Activated CD8-positive, alpha-beta T cell treated with anti-CD3 and anti-CD28 coated beads, Interleukin-2, amount 10 ng/mL, durations not matched to agents 7 days and 5 days (primary cell): ENCODE results near the gene GBF1. TPM values are rescaled to one million over a fixed set of nuclear protein-coding genes. Genes with fewer than 3 reads are reported as not detected.
A peak's percentile ranks its signal among the peaks of the same experiment; 100 is the strongest.
"Not testable (repeated sequence)": the region's sequence is repeated elsewhere in the genome, so short reads cannot be mapped to it uniquely, and the experiment has no call there.

Experiments used
- ATAC-seq: fragments of 150-1000 bp; cut with Tn5 transposase; one replicate; pipeline ENCODE4 v1.10.0; 2021; ENCODE audit warnings: moderate library complexity
- CTCF ChIA-PET: fragments of 350-600 bp; sonication (Branson Sonifier 250); formaldehyde crosslinking; loops from one replicate; lab custom pipeline; 2021; ENCODE audit warnings: antibody characterized with exemption; lab: Charles Lee
- POLR2A ChIA-PET: fragments of 350-600 bp; sonication (Branson Sonifier 250); formaldehyde crosslinking; loops from one replicate; lab custom pipeline; 2021; ENCODE audit warnings: antibody characterized with exemption; lab: Charles Lee
- DNase-seq: peaks from one replicate; pipeline ENCODE4 v3.0.0-alpha.2; 2020
- H3K27ac Mint-ChIP-seq: one replicate; pipeline ENCODE4 v1.8.0; 2021; ENCODE audit warnings: mild to moderate bottlenecking, mixed read lengths
- H3K27me3 Mint-ChIP-seq: one replicate; pipeline ENCODE4 v1.8.0; 2021; ENCODE audit warnings: low read depth, mixed read lengths
- H3K36me3 Mint-ChIP-seq: one replicate; pipeline ENCODE4 v1.8.0; 2021; ENCODE audit warnings: low read depth, mixed read lengths
- H3K4me1 Mint-ChIP-seq: one replicate; pipeline ENCODE4 v1.8.0; 2021; ENCODE audit warnings: low read depth, mixed read lengths
- H3K4me3 Mint-ChIP-seq: one replicate; pipeline ENCODE4 v1.8.0; 2021; ENCODE audit warnings: mild to moderate bottlenecking, mixed read lengths
- H3K9me3 Mint-ChIP-seq: one replicate; pipeline ENCODE4 v1.8.0; 2022; ENCODE audit warnings: mixed read lengths; ENCODE audit not compliant: insufficient read depth
- total RNA-seq, 2 experiments: library from RNA; stranded (reverse); gene quantifications; one replicate each; pipeline ENCODE4 v1.2.3, GENCODE V29; 2021

The GBF1 gene
- total RNA-seq, 2 experiments from 2014 or later: 39.8 to 42.9 TPM

GRCh38 chr10:102286216-102286615, 40.9 kb downstream of the GBF1 start:
- ChIA-PET POLR2A (no interaction called here), CTCF (interaction anchor here (1.0 to 4.4 kb wide), 4 partner anchors 12 to 71 kb away, joined by 3 to 33 read pairs (median 6); no protein-coding TSS in a partner anchor)
- Mint-ChIP-seq H3K27ac (no peak overlapping the region), H3K27me3 (no peaks in the 10 kb centered on the region), H3K4me1 (peaks cover 54% of the 10 kb centered on the region), H3K4me3 (no peak overlapping the region), H3K36me3 (peaks cover 31% of the 10 kb centered on the region), H3K9me3 (no peaks in the 10 kb centered on the region)
- no peak for ATAC-seq
- DNase-seq: no peak

- CTCF ChIA-PET: interaction anchor here (1.1 to 4.4 kb wide), 2 partner anchors 56 to 64 kb away, joined by 4 to 33 read pairs; no protein-coding TSS in a partner anchor
- DNase-seq (no peak), ATAC-seq (no peak)
- POLR2A ChIA-PET: no interaction called here
- Mint-ChIP-seq H3K27ac (no peak overlapping the region), H3K9me3 (no peaks in the 10 kb centered on the region), H3K4me1 (peaks cover 51% of the 10 kb centered on the region), H3K4me3 (no peak overlapping the region), H3K36me3 (peaks cover 29% of the 10 kb centered on the region), H3K27me3 (no peaks in the 10 kb centered on the region)
These were observed 42.2 kb downstream of the GBF1 start for GRCh38 chr10:102287538-102287937.

- ChIA-PET CTCF (interaction anchor here (1.1 kb wide), 1 partner anchor 57 kb away, joined by 4 read pairs; no protein-coding TSS in a partner anchor), POLR2A (no interaction called here)
- Mint-ChIP-seq H3K27me3 (no peaks in the 10 kb centered on the region), H3K4me1 (peaks cover 47% of the 10 kb centered on the region), H3K9me3 (no peaks in the 10 kb centered on the region), H3K4me3 (no peak overlapping the region), H3K36me3 (peaks cover 26% of the 10 kb centered on the region), H3K27ac (peak overlapping the region; percentile 6)
- ATAC-seq (no peak), DNase-seq (no peak)
These were observed 42.7 kb downstream of the GBF1 start for GRCh38 chr10:102287991-102288390.

GRCh38 chr10:102289356-102289755, 44.0 kb downstream of the GBF1 start:
- ATAC-seq (no peak), DNase-seq (no peak)
- Mint-ChIP-seq H3K9me3 (no peaks in the 10 kb centered on the region), H3K36me3 (peaks cover 24% of the 10 kb centered on the region), H3K27me3 (no peaks in the 10 kb centered on the region), H3K27ac (no peak overlapping the region), H3K4me1 (peaks cover 33% of the 10 kb centered on the region), H3K4me3 (no peak overlapping the region)
- POLR2A ChIA-PET: interaction anchor here (0.6 kb wide), 1 partner anchor 72 kb away, joined by 3 read pairs; no protein-coding TSS in a partner anchor
- CTCF ChIA-PET: interaction anchor here (1.0 to 1.5 kb wide), 3 partner anchors 11 to 57 kb away, joined by 3 to 4 read pairs (median 3); no protein-coding TSS in a partner anchor

GRCh38 chr10:102289840-102290239, 44.5 kb downstream of the GBF1 start:
- CTCF ChIA-PET: interaction anchor here (1.5 kb wide), 1 partner anchor 11 kb away, joined by 3 read pairs; no protein-coding TSS in a partner anchor
- Mint-ChIP-seq H3K4me1 (peaks cover 28% of the 10 kb centered on the region), H3K27ac (no peak overlapping the region), H3K4me3 (no peak overlapping the region), H3K36me3 (peaks cover 24% of the 10 kb centered on the region), H3K27me3 (no peaks in the 10 kb centered on the region), H3K9me3 (no peaks in the 10 kb centered on the region)
- DNase-seq: no peak
- POLR2A ChIA-PET: no interaction called here
- no peak for ATAC-seq

- no peak for ATAC-seq
- H3K4me1 Mint-ChIP-seq: peaks cover 15% of the 10 kb centered on the region
- H3K36me3 Mint-ChIP-seq: peaks cover 17% of the 10 kb centered on the region
- ChIA-PET POLR2A (no interaction called here), CTCF (interaction anchor here (1.2 to 1.4 kb wide), 2 partner anchors 61 kb away, joined by 4 to 5 read pairs; no protein-coding TSS in a partner anchor)
- no peak overlapping the region for H3K4me3 Mint-ChIP-seq
- H3K9me3 Mint-ChIP-seq: no peaks in the 10 kb centered on the region
- no peak for DNase-seq
- no peak overlapping the region for H3K27ac Mint-ChIP-seq
- no peaks in the 10 kb centered on the region for H3K27me3 Mint-ChIP-seq
These were observed 46.0 kb downstream of the GBF1 start for GRCh38 chr10:102291221-102291905.

GRCh38 chr10:102297101-102297500, 51.8 kb downstream of the GBF1 start:
- ChIA-PET POLR2A (no interaction called here), CTCF (interaction anchor here (0.7 to 2.5 kb wide), 4 partner anchors 30 to 68 kb away, joined by 3 to 11 read pairs (median 4); no protein-coding TSS in a partner anchor)
- H3K9me3 Mint-ChIP-seq: no peaks in the 10 kb centered on the region
- no peak overlapping the region for H3K27ac Mint-ChIP-seq
- H3K36me3 Mint-ChIP-seq: peaks cover 10% of the 10 kb centered on the region
- DNase-seq (no peak), ATAC-seq (no peak)
- no peaks in the 10 kb centered on the region for H3K27me3 Mint-ChIP-seq
- H3K4me3 Mint-ChIP-seq: no peak overlapping the region
- H3K4me1 Mint-ChIP-seq: peaks cover 17% of the 10 kb centered on the region

- H3K4me3 Mint-ChIP-seq: no peak overlapping the region
- peaks cover 10% of the 10 kb centered on the region for H3K36me3 Mint-ChIP-seq
- no peak for ATAC-seq
- no peak overlapping the region for H3K27ac Mint-ChIP-seq
- ChIA-PET POLR2A (no interaction called here), CTCF (interaction anchor here (1.0 to 2.5 kb wide), 5 partner anchors 10 to 111 kb away, joined by 3 to 11 read pairs (median 4); no protein-coding TSS in a partner anchor)
- no peaks in the 10 kb centered on the region for H3K27me3 Mint-ChIP-seq
- H3K4me1 Mint-ChIP-seq: peaks cover 17% of the 10 kb centered on the region
- DNase-seq: no peak
- H3K9me3 Mint-ChIP-seq: no peaks in the 10 kb centered on the region
These were observed 53.6 kb downstream of the GBF1 start for GRCh38 chr10:102298899-102299298.

- peaks cover 17% of the 10 kb centered on the region for H3K4me1 Mint-ChIP-seq
- CTCF ChIA-PET: interaction anchor here (0.6 to 1.5 kb wide), 6 partner anchors 16 to 69 kb away, joined by 3 to 6 read pairs (median 4); no protein-coding TSS in a partner anchor
- POLR2A ChIA-PET: no interaction called here
These were observed 54.5 kb downstream of the GBF1 start for GRCh38 chr10:102299873-102300272.

GRCh38 chr10:102300278-102300843, 55.0 kb downstream of the GBF1 start:
- Mint-ChIP-seq H3K27ac (no peak overlapping the region), H3K4me1 (peaks cover 17% of the 10 kb centered on the region), H3K4me3 (no peak overlapping the region), H3K9me3 (no peaks in the 10 kb centered on the region), H3K36me3 (peaks cover 8% of the 10 kb centered on the region), H3K27me3 (no peaks in the 10 kb centered on the region)
- ChIA-PET CTCF (interaction anchor here (0.6 to 1.5 kb wide), 6 partner anchors 16 to 70 kb away, joined by 3 to 6 read pairs (median 4); no protein-coding TSS in a partner anchor), POLR2A (no interaction called here)
- DNase-seq (no peak), ATAC-seq (no peak)

More at GRCh38 chr10:102299873-102300272, 54.5 kb downstream of the GBF1 start:
- no peak for DNase-seq
- Mint-ChIP-seq H3K9me3 (no peaks in the 10 kb centered on the region), H3K4me3 (no peak overlapping the region), H3K36me3 (peaks cover 8% of the 10 kb centered on the region), H3K27me3 (no peaks in the 10 kb centered on the region), H3K27ac (peak overlapping the region; percentile 12)
- no peak for ATAC-seq

- H3K9me3 Mint-ChIP-seq, POLR2A ChIA-PET, DNase-seq, H3K27ac Mint-ChIP-seq, H3K27me3 Mint-ChIP-seq, H3K4me3 Mint-ChIP-seq, ATAC-seq: not testable (repeated sequence)
- Mint-ChIP-seq H3K4me1 (peaks cover 17% of the 10 kb centered on the region), H3K36me3 (peaks cover 11% of the 10 kb centered on the region)
- CTCF ChIA-PET: interaction anchor here (1.0 to 1.5 kb wide), 2 partner anchors 46 to 49 kb away, joined by 3 to 4 read pairs; no protein-coding TSS in a partner anchor
These were observed 55.6 kb downstream of the GBF1 start for GRCh38 chr10:102300912-102301311.
